Right atrium auricular region (tissue), 2 donors: ENCODE data around the gene ELMOD2. TPM values are rescaled to one million over a fixed set of nuclear protein-coding genes. Genes with fewer than 3 reads are reported as not detected.

Experiments
- DNase-seq: peaks from one replicate; pipeline ENCODE4 v3.0.0-alpha.2; 2019; ENCODE audit warnings: low spot score
- H3K27ac ChIP-seq, 2 donors: fragments of 200-600 bp; sonication (generic); 1 replicate in 1 of 2; 2 replicates in 1 of 2; pipeline ENCODE4 v1.5.1; 2016 to 2019
- H3K27me3 ChIP-seq, 2 donors: fragments of 200-600 bp; sonication (generic); one replicate each; pipeline versions ENCODE4 v1.5.1 to v1.6.0; 2017 to 2019
- H3K36me3 ChIP-seq: fragments of 200-600 bp; sonication (generic); one replicate; pipeline ENCODE4 v1.5.1; 2016
- H3K4me1 ChIP-seq, 2 donors: fragments of 200-600 bp; sonication (generic); one replicate each; pipeline versions ENCODE4 v1.5.1 to v1.6.0; 2017 to 2019
- H3K4me3 ChIP-seq, 2 donors: fragments of 200-600 bp; sonication (generic); 1 replicate in 1 of 2; 2 replicates in 1 of 2; pipeline ENCODE4 v1.5.1; 2017 to 2019; ENCODE audit warnings: mild to moderate bottlenecking in 1 of 2, moderate library complexity in 1 of 2
- H3K9me3 ChIP-seq, 2 donors: fragments of 200-600 bp; sonication (generic); one replicate each; pipeline ENCODE4 v1.5.1; 2019
- total RNA-seq, 2 donors: library from RNA; depleted of rRNA; stranded (reverse); fragments of >200 nt; gene quantifications; one replicate each; pipeline ENCODE4 v1.1.0, GENCODE V29; 2016
- TF ChIP-seq, protein P1 (sequence below), 2 donors: fragments of 200-600 bp; sonication (generic); IDR thresholded peaks; one replicate each; pipeline ENCODE4 v1.5.1; 2019; ENCODE audit warnings: antibody characterized with exemption in 2 of 2

The ELMOD2 gene
- total RNA-seq, 2 donors from 2014 or later, result 6.6 to 13.3 TPM

DNA sequence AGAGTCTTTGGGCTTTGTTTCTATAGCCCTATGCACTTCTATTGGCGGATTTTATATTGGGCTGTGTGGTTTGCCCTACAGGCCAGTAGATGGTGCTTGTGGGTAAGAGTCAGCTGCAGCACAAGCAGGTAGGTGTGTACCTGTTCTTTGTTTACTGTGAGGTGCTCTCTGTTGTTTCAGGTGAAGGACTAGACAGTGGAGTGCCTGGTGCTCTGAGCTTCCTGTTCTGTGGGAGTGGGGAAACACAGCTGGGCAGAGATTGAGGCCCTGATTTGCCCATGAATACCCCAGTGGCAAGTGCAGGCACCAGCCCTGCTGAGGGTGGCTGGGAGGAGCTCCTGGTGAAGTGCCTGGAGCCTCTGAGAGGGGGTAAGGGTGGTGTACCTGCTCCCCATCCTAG, 71.1 kb downstream of the ELMOD2 start:
- no peak overlapping the region for H3K4me3 ChIP-seq
- no peaks in the 10 kb centered on the region for H3K9me3 ChIP-seq
- H3K4me1 ChIP-seq, result no peaks in the 10 kb centered on the region
- no peaks in the 10 kb centered on the region for H3K27me3 ChIP-seq
- H3K36me3 ChIP-seq, result no peaks in the 10 kb centered on the region
- no peak overlapping the region for H3K27ac ChIP-seq
- TF ChIP-seq, protein P1, sequence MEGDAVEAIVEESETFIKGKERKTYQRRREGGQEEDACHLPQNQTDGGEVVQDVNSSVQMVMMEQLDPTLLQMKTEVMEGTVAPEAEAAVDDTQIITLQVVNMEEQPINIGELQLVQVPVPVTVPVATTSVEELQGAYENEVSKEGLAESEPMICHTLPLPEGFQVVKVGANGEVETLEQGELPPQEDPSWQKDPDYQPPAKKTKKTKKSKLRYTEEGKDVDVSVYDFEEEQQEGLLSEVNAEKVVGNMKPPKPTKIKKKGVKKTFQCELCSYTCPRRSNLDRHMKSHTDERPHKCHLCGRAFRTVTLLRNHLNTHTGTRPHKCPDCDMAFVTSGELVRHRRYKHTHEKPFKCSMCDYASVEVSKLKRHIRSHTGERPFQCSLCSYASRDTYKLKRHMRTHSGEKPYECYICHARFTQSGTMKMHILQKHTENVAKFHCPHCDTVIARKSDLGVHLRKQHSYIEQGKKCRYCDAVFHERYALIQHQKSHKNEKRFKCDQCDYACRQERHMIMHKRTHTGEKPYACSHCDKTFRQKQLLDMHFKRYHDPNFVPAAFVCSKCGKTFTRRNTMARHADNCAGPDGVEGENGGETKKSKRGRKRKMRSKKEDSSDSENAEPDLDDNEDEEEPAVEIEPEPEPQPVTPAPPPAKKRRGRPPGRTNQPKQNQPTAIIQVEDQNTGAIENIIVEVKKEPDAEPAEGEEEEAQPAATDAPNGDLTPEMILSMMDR (IDR thresholded peaks at IDR 0.05), result peak in 1 of 2 donors; percentile 47
- DNase-seq, result no peak

DNA sequence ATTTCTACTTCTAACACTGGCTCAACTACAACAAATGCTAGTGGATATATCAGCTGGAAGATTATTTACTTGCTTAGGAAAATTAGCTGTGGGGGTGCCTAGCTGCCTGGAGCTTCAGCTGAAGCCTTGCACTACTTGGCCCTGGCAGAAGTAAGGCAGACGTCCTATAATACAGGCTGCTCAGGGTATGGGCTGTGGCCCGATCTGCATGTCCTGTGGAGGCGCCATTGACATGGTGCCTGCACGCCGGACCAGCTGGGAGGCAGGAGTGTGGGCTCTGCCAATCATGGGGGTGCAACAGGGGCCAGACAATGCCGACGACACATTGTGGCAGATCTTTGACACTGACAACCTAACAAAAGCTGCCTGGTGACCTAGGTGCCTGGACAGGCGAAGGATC, 76.4 kb downstream of the ELMOD2 start:
- no peak overlapping the region for H3K27ac ChIP-seq
- no peaks in the 10 kb centered on the region for H3K27me3 ChIP-seq
- TF ChIP-seq, protein P1 (IDR thresholded peaks at IDR 0.05), result no peak
- no peaks in the 10 kb centered on the region for H3K9me3 ChIP-seq
- no peaks in the 10 kb centered on the region for H3K36me3 ChIP-seq
- peaks cover 0 to 15% of the 10 kb centered on the region in 2 donors for H3K4me1 ChIP-seq
- no peak for DNase-seq
- H3K4me3 ChIP-seq, result no peak overlapping the region

- TF ChIP-seq, protein P1 (IDR thresholded peaks at IDR 0.05), result no peak
- DNase-seq, result no peak
- H3K9me3 ChIP-seq, result no peaks in the 10 kb centered on the region
- H3K36me3 ChIP-seq, result no peaks in the 10 kb centered on the region
- H3K4me3 ChIP-seq, result no peak overlapping the region
- H3K27ac ChIP-seq, result no peak overlapping the region
- no peaks in the 10 kb centered on the region for H3K27me3 ChIP-seq
- peaks cover 0 to 15% of the 10 kb centered on the region in 2 donors for H3K4me1 ChIP-seq
These were observed 78.7 kb downstream of the ELMOD2 start for GRCh38 chr4:140602714-140603113.

GRCh38 chr4:140603286-140603685, 79.3 kb downstream of the ELMOD2 start:
- Histone ChIP-seq H3K4me1 (peaks cover 0 to 15% of the 10 kb centered on the region in 2 donors), H3K36me3 (no peaks in the 10 kb centered on the region), H3K4me3 (no peak overlapping the region), H3K27me3 (no peaks in the 10 kb centered on the region), H3K27ac (no peak overlapping the region), H3K9me3 (no peaks in the 10 kb centered on the region)
- DNase-seq, result no peak
- TF ChIP-seq, protein P1 (IDR thresholded peaks at IDR 0.05), result no peak

Other genes starting within 250 kb of the ELMOD2 start
- 100 to 1,000 TPM in 1 of 2 donors, 10 to 100 TPM in 1; 53.3 to 124 TPM for gene SCOC, start 150.5 kb upstream of the ELMOD2 start, total RNA-seq
- 10 to 100 TPM; 40.8 to 92.6 TPM for gene CLGN, start 96.5 kb upstream of the ELMOD2 start, total RNA-seq
- gene MGAT4D, start 25.9 kb upstream of the ELMOD2 start, total RNA-seq, result not detected
- gene UCP1, start 44.8 kb downstream of the ELMOD2 start, total RNA-seq, result under 1 TPM in 1 of 2 donors, not detected in 1; 0.28 TPM
- 10 to 100 TPM; 10.9 to 18.8 TPM for gene TBC1D9, start 232.2 kb downstream of the ELMOD2 start, total RNA-seq